ENCODE results near the gene DOK6.

Gene DOK6

GRCh38 chr18:69747388-69747787 lies 346.7 kb downstream of the DOK6 start:
- DNase-seq (ENCODE audit: low read depth, low spot score), result no peak

DNA sequence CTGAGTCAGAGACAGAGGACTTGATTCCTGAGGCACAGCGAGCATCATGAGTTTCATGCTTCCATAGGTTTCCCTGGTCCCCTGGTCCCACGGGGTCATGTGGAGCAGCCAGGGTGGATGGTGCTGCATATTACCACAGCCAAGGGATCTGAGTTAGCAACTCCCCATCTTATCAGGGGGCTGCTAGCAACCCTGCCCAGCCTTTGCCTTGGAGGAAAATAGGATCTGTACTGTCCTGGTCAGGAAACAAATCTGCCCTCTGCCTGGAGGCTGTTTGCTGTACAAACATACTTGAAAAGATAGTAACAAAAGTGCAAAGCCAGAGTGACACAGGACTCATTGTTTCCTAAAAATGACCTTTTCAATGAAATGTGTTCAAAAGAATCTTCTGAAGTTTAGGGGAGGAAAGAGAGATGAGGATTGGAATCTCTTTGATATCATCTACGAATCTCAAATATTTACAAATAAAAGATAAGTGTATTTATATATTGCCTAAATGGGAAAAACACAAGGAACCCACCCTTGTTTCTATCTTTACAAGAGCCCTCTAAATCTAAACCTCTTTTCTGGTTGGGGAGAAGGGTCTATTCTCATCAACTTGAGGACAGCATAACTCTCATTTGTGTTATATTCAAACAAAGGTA lies 352.2 kb downstream of the DOK6 start:
- DNase-seq (ENCODE audit: low read depth, low spot score), result no peak

DNA sequence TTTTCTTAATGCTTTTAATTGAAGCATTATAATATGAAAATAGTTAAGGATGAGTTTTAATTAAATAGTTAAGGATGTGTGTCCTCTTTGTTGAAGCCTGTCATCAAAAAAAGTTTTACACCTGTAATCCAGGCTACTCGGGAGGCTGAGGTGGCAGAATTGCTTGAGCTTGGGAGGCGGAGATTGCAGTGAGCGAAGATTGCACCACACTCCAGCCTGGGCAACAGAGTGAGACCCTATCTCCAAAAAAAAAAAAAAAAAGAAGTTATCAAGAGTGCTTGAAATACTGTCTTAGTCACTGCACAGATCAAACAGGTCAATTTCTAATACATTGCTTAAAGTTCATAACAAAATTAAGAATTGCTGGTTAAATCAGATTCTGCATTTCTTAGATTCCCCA lies 353.4 kb downstream of the DOK6 start:
- no peak for DNase-seq (ENCODE audit: low read depth, low spot score)

- no peak for DNase-seq (ENCODE audit: low read depth, low spot score)
Observed at GRCh38 chr18:69755041-69755440, 354.4 kb downstream of the DOK6 start.

GRCh38 chr18:69755856-69756496 lies 355.3 kb downstream of the DOK6 start:
- DNase-seq (ENCODE audit: low read depth, low spot score), result no peak

DNA sequence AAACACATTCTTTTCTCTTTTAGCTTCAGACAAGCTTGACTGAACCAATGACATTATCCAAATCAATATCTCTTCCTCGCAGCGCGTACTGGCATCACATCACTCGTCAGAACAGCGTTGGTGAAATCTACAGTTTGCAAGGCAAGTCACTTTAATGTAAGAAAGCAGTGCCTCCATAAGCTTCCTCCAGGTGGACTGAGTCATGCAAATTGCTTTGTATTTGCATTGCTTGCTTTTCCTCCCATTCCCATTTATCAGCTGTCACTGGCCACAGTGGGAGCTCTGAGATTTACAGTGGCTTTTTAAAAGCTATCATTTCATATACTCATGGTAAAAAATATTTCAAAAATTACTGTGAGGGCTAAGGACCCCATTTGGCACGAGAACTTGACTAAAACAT lies 357.0 kb downstream of the DOK6 start:
- peak; percentile 12 for DNase-seq (ENCODE audit: low read depth, low spot score)

GRCh38 chr18:69758458-69758857 lies 357.8 kb downstream of the DOK6 start:
- DNase-seq (ENCODE audit: low read depth, low spot score), result no peak

DNA sequence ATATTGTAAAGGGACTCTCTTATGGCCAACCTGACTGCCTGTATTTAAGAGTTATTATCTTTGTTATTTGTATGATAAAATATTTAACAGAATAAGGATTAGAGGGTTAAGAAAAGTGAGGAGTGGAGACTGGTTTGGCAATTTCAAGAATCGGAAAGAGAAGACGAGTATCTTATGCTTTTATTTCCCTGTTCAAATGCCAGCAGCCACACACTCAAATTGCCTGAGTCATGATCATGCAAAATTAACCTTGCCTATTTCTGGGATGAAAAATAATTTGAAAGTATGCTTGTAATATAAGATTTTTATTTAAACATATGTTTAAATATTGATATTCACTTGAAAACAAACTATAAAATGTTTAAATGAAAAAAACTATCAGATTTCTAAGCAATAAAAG lies 358.4 kb downstream of the DOK6 start:
- DNase-seq (ENCODE audit: low read depth, low spot score), result no peak

DNA sequence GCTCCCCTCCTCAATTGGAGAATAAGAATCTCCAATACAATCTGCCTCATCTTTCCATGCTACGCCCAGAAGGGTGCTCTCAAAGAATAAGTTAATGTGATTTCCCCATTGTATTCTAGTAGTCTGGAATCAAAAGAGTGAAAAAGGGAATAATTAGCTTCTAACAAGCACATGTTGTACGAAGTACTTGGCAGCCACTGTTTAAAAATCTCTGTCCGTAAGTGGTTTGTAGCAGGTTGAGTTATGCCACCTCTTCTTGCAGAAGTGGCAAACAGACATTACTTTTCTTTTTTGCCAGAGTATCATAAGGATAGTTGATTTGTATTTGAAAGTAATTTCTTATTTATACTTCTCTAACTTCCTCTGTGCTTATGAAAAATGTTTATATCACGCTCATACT lies 362.3 kb downstream of the DOK6 start:
- no peak for DNase-seq (ENCODE audit: low read depth, low spot score)

- no peak for DNase-seq (ENCODE audit: low read depth, low spot score)
Observed at GRCh38 chr18:69763821-69764220, 363.1 kb downstream of the DOK6 start.

GRCh38 chr18:69770238-69770637 lies 369.6 kb downstream of the DOK6 start:
- DNase-seq (ENCODE audit: low read depth, low spot score), result no peak

DNA sequence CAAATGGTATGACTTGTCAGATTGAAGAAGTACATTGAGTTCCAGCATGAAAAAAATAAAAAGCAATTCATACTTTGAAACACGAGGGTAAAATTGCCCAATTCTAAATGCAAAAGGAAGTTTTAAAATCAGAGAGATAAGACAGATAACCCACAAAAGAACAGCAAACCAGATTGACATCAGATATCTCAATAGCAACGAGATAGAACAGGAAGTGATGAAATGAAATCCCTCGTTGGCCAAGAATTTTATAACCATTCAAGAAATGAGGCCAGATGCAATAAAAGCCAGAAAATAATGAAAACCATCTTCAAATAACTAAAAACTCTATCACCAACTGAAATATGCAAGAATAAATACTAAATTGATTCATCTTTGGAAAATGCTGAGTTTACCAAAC lies 374.1 kb downstream of the DOK6 start:
- DNase-seq (ENCODE audit: low read depth, low spot score), result no peak

DNA sequence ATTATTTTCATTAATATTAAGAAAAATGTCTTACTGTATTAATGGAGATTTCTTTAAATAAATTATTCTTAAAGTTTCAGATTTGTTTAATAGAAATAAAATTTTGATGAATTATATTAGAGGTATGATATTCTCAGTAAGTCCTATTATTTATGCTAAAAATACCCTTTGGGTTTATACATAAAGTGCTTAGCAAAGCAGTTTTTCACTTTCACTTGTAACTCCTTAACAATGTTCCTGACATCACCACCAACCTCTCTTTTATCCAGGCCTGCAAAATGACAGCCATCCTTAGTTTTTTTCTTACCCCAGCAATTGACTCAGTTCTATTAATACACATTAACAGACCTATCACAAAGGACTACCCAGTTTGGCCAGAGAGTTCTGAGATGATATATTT lies 376.6 kb downstream of the DOK6 start:
- no peak for DNase-seq (ENCODE audit: low read depth, low spot score)

DNA sequence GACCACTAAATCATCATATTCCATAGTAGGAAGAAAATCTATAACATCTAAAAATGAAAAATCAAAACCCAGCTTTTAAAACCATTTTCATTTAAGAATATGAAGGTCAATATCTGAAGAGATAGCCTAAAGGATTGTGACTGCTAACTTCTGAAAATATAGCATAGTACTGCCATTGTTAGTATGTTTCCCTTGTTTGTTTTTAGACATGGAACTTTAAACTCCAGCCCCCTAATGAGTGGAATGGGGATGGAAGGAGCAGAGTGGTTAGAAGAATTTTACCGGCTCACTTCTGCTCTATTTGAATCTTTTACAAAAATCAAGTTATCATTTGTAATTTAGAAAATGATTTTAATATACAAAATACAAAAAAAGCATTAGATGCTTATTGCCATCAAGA lies 378.0 kb downstream of the DOK6 start:
- no peak for DNase-seq (ENCODE audit: low read depth, low spot score)

DNA sequence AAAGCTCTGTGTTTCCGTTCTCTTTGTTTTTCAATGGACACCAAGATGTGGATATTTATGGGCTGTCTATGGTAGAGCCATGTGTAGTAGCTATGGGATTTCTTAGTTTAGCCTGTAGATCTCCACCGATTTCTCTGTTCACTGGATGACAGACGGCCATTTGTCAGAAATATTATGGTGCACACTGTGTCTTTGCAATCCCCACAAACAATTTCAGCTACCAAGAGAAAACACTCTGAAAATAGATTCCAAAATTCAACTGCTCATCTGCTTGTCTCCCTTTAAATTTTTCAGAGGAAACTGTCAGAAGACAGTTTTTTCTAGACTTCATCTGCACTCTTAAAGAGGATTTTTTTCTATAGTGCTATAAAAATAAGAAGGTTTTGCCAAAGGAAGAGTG lies 380.2 kb downstream of the DOK6 start:
- no peak for DNase-seq (ENCODE audit: low read depth, low spot score)

DNA sequence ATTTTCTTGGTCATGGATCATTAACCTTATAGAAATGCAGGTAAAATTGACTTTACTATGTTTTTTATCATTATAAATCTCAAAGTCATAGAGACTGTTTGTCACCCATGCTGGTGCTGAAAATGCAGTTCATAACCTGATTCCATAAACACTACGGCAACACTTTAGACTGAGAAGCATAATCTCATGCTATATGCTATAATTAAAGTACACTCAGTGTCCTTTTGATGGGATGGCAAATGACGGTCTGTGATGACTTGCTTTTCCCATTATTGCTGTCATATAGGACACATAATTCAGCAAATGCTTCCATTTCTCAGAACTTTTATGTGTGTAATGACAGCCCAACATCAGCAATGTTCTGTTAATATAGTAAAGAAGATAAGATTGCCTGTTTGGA lies 384.1 kb downstream of the DOK6 start:
- no peak for DNase-seq (ENCODE audit: low read depth, low spot score)

DNA sequence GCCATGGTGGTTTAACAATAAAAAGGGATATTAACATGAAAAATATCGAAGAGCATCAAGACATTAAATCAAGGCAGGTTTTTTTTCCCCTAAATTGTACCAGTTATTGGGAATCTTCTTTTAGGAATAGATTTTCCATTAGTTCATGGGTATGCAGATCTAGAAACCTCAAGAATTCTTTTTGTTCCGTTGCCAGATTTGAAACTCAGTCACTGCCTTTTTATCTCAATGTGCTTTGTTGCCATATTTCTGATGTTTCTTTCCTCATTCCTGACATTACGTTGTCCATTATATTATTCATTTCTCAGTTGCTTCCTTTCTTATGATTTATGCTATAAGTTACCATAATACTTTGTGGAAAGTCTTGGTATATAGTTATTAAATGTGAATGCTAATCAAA lies 384.8 kb downstream of the DOK6 start:
- DNase-seq (ENCODE audit: low read depth, low spot score), result no peak

DNA sequence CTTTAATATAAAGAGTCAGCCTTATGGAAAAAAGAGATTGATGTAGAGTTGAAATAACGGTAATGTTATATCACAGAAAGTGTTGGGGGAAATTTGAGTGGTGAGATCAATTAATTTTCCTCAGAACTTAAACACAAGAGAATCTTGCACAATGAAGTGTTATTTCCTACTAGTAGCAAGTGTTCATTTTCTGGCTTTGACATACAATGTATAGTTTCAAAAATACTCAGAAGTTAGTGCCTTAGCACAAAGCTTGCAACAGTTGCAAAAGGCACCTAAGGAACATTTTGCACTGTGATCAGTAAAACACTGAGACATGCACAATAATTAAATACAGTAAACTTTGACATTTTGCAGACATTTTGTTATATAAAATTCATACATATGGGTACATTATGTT lies 385.7 kb downstream of the DOK6 start:
- no peak for DNase-seq (ENCODE audit: low read depth, low spot score)

GRCh38 chr18:69787825-69788547 lies 387.3 kb downstream of the DOK6 start:
- no peak for DNase-seq (ENCODE audit: low read depth, low spot score)

GRCh38 chr18:69789794-69790193 lies 389.1 kb downstream of the DOK6 start:
- DNase-seq (ENCODE audit: low read depth, low spot score), result no peak

GRCh38 chr18:69790649-69791048 lies 390.0 kb downstream of the DOK6 start:
- no peak for DNase-seq (ENCODE audit: low read depth, low spot score)

- no peak for DNase-seq (ENCODE audit: low read depth, low spot score)
Observed at GRCh38 chr18:69795791-69796190, 395.1 kb downstream of the DOK6 start.

All from iPS DF 19.7 (cell line).